Prostate gland (tissue), 2 donors: ENCODE data around the gene RPP30.

Source experiments
- CTCF ChIP-seq, 4 experiments: fragments of 200-600 bp in 2 of 4; fragments of 450-650 bp in 2 of 4; sonication (generic) in 2 of 4; IDR thresholded peaks; 1 replicate in 3 of 4; 2 replicates in 1 of 4; pipeline ENCODE4 v1.5.1; 2016 to 2019; ENCODE audit warnings: antibody characterized with exemption in 4 of 4, mild to moderate bottlenecking in 2 of 4, moderate library complexity in 2 of 4
- POLR2A ChIP-seq: fragments of 450-650 bp; IDR thresholded peaks from one replicate; pipeline ENCODE4 v1.6.1; 2016; ENCODE audit warnings: antibody characterized with exemption, mild to moderate bottlenecking
- POLR2AphosphoS5 ChIP-seq: sonication (generic); formaldehyde crosslinking; IDR thresholded peaks from one replicate; pipeline ENCODE4 v1.6.1; 2017; ENCODE audit warnings: antibody characterized with exemption

- TF ChIP-seq CTCF (IDR thresholded peaks at IDR 0.05) (no peak), POLR2A (no peak), POLR2AphosphoS5 (no peak)
These were observed 44.8 kb downstream of the RPP30 start for GRCh38 chr10:90916392-90917237.
